Stimulated activated CD8-positive, alpha-beta memory T cell treated with anti-CD3 and anti-CD28 coated beads, Interleukin-15, amount 100 ng/mL, for 48 hours (primary cell): ENCODE results near the gene LRWD1.
"Not testable (repeated sequence)": the region's sequence is repeated elsewhere in the genome, so short reads cannot be mapped to it uniquely, and the experiment has no call there.

Experiments
- DNase-seq, 2 donors: peaks; one replicate each; pipeline ENCODE4 v3.0.0-alpha.2; 2020; ENCODE audit warnings: low read depth in 2 of 2

LRWD1 gene

DNA sequence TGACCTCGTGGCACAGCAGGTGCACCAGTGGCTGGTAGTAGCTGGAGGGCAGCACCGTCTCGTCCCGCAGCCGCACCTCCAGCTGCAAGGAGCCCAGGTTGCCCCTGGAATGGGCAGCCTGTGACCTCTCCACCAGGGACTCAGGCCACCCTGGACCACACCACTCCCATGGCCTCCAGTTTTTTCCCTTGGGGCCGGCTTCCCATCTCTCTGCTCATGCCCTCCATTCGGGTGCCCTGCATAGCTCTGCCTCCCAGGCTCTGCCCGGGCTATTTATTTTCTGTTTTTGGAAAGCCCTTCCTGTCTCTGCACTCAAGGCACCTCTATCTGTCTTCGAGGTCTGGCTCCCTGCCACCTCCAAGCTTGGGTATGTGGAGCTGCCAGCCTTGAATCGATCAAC is 32.1 kb downstream of the LRWD1 start:
- not testable (repeated sequence) for DNase-seq

DNA sequence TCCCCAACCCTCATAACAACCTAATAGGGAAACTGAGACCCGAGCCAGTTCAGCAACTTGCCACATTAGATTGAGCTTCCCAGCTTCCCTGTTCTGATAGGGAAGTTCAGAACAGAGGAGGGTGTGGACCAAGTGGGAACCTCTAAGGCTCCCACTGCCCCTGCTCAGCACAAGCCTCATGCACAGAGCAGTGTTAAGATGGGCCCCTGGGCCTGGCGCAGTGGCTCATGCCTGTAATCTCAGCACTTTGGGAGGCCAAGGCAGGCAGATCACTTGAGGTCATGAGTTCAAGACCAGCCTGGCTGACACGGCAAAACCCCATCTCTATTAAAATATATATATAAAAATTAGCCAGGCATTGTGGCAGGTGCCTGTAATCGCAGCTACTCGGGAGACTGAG is 32.5 kb downstream of the LRWD1 start:
- DNase-seq, result not testable (repeated sequence)

DNA sequence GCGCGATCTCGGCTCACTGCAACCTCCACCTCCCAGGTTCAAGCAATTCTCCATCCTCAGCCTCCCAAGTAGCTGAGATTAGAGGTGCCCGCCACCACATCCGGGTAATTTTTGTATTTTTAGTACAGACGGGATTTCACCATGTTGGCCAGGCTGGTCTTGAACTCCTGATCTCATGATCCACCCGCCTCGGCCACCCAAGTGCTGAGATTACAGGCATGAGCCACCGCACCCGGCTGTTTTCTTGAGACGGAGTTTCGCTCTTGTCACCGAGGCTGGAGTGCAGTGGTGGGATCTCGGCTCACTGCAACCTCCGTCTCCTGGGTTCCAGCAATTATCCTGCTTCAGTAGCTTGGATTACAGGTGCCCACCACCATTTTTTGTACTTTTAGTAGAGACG is 33.5 kb downstream of the LRWD1 start:
- DNase-seq, result not testable (repeated sequence)

DNA sequence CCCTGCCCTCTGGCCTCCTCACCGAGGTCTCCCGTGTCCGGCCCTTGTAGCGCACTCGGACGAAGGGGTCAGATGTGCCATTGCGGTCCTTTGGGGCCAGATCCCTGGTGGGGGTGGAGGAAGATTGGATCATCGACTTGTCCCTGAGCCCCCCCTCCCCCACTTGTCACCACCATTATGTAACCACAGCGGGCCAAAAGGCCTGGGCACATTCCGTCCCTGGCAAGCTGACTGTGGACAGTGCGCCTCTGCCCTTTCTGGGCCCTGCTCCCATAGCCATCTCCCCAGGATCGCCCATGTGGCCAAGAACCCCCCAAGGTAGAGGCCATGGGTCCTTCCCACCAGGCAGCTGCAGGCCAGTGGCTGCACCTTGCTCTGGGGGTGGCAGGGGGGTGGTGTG is 38.4 kb downstream of the LRWD1 start:
- not testable (repeated sequence) for DNase-seq

DNA sequence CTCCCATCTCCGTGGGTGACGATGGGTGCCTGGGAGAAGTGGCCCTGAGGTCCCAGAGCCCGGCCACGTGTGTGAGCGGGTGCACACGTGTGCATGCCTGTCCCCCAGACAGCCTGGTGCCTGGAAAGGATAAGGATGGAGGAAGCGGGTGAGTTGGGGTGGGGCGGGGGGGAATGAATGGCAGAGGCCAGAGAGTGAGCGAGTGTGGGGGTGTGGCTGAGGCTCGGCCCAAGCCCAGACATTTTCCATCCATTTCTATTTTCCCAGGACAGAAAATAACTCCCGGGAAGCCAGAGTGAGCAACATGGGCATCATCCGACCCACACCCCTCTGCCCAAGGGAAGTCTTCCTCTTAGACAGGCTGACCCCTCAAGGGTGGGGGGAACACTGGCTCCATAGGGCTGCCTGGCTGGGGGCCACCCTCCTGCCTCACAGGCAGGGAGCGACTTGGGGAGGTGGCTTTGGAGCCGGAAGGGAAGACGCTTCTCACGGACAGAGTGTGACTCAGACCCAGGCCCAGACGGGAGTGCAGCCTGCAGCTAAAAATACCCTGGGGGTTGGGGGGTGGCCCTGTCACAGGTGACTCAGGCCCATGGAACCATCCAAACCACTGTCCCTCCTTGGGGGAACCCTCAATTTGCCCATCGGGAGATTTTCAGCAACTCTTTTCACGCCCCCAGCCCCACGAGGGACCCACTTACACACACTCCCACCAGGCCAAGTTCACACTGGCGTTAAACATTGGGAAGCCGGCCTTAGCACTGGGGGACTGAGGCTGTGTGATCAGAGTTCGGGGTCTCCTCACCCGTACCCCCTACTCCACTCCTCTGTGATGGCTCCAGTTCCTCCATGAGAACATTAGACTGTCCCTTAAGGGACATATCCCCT is 40.8 kb downstream of the LRWD1 start:
- not testable (repeated sequence) for DNase-seq

DNA sequence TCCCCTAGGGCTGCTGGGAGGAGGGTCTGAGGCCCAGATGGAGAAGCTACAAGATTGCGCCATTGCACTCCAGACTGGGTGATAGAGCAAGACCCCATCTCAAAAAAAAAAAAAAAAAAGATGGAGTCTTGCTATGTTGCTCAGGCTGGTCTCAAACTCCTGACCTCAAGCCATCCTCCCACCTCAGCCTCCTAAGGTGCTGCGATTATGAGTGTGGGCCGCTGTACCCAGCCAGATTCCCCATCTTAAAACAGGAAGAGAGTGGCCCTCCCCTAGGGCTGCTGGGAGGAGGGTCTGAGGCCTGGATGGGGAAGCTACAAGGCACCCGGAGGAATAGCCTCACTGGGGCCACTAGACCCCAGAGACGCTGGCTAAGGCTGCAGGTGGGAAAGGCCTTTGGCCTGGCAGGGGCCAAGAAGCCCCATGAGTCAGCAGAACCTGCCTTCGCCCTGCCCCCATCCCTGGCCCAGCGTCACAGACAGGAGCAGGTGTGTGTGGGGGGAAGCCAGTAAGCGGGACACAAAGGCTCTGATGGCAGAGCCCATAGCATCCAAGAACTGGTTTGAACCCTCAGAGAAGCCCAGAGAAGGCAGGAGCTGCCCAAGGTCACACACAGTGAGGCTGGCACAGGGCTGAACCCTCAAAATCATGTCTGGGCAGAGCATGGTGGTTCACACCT is 42.8 kb downstream of the LRWD1 start:
- not testable (repeated sequence) for DNase-seq

DNA sequence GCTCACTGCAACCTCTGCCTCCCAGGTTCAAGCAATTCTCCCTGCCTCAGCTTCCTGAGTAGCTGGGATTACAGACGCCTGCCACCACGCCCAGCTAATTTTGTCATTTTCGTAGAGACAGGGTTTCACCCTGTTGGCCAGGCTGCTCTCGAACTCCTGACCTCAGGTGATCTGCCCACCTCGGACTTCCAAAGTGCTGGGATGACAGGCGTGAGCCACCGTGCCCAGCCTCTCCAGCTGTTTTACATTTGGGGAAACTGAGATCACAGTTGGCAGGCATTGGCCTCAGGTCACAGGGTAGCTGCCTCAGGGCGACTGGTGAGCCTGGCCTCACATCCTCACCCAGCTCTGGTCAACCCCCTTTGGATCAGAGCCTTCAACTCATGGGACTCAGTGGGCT is 45.8 kb downstream of the LRWD1 start:
- DNase-seq, result not testable (repeated sequence)

DNA sequence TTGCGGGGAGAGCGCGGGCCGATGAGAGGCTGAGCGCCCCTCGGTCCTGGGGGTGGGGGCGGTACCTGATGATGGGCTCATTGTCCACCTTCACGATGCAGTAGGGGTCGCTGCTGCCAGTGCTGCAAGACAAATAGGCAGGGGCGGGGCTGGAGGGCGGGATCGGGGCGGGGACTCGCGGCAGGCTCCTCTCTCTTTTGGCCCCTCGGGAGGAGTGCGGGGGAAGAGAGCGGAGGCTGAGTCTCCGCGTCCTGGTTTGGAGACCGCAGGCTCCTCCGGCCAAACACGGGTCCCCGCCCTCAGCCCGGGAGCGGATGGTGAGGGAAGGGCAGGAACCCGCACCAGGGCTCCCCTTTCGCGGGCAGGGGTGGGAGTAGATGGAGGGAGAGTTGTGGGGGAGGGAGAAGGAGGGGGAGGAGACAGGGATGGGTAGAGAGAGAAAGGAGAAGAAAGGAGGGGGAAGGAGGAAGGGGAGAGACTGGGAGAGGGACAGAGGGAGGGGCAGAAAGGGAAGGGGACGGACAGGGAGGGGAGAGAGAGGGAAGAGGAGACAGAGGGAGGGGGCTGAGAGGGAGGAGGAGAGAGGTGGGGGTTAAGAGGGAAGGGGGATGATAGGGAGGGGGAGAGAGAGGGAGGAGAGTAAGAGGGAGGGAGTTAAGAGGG is 47.2 kb downstream of the LRWD1 start:
- DNase-seq, result not testable (repeated sequence)

DNA sequence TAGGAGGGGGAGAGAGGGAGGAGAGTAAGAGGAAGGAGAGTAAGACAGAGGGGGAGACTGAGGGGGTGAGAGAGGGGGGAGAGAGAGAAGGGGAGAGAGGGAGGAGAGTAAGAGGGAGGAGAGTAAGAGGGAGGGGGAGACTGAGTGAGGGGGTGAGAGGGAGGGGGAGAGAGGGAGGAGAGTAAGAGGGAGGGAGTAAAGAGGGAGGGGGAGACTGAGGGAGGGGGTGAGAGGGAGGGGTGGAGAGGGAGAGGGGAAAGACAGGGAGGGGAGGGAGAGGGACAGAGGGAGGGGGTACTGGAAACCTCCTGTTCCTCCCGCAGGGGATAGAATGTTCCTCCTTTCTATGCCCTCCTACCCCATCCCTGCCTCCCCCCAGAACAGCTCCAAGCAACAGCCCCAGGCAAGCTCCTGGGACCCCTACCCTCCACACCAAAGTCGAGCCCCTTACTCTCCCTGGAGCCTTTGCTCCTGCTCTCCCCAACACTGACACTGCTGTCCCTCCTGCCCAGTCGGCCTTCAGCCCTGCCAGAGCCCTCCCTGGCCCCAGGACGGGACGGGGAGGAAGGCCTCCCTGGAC is 47.9 kb downstream of the LRWD1 start:
- not testable (repeated sequence) for DNase-seq

DNA sequence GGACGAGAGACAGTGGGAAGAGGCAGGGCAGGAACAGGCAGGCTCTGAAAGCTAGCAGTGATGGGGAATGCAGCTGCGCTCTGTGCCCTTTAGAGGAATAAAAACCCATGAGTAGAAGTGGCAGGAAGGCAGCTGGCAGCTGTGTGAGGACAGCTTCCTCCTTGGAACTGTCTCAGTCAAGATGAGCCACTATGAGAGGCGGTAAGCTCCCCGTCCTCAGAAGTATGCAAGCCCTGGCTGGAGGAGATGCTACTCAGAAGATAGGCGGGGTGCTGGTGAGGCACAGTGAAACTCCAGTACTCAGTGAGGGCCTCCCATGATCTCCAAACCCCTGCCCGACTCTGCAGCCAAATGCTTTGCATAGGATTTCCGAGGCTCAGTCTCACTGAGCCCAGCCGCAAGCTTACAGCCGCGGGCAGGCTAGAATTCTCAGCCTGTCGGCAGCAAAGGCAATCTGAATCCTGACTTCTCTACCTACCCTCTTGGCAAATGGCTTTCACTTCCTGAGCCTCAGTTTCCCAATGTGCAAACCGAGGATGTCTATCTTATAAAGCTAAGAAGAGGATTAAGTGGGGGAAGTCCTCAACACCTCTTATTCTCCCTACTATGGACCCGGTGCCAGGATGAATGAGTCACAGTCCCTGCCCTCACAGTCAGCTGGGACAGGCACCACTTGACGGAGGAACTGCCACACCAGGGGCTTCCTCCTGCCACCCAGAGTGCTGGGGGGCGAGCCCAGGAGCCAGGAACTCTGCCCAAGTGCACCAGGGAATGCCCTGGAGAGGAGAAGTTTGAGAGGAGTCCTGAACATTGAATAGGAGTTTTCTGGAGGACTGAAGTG is 50.3 kb downstream of the LRWD1 start:
- not testable (repeated sequence) for DNase-seq

DNA sequence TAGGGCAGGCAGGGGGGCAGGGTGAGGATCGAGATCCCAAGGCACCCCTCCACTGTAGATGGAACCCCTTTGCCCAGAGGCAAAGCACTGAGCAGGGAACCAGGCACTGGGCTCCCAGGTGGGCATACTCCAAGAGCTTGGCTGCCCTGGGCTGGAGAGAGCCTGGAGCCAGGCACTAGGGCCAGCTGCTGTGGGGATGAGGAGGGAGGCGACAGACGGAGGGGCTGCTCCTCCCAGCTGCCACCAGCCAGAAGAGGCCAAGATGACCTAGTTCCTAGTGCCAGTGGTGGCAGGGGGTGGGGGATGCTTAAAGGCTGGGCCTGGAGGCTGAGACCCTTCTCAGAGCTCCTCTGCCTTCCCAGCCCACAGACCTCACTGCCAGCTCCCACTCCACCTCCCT is 51.1 kb downstream of the LRWD1 start:
- not testable (repeated sequence) for DNase-seq

DNA sequence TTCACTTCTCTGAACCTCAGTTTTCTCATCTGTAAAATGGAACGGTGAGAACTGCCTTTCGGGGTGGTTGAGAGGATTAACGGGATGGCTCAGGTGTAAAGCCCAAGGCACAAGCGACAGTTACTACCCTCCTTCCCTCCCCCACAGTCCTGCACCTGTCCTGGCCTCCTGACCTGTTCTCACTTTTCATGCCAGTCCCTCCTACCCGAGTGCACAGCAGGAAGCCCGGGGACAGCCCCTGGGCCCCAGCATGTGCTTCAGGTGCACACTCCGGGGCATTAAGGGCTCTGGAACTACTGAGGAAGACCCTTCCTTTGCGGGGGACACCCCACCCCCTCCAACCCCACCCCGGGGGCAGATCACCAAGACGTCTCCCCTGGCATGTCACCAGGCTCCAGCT is 52.2 kb downstream of the LRWD1 start:
- not testable (repeated sequence) for DNase-seq

DNA sequence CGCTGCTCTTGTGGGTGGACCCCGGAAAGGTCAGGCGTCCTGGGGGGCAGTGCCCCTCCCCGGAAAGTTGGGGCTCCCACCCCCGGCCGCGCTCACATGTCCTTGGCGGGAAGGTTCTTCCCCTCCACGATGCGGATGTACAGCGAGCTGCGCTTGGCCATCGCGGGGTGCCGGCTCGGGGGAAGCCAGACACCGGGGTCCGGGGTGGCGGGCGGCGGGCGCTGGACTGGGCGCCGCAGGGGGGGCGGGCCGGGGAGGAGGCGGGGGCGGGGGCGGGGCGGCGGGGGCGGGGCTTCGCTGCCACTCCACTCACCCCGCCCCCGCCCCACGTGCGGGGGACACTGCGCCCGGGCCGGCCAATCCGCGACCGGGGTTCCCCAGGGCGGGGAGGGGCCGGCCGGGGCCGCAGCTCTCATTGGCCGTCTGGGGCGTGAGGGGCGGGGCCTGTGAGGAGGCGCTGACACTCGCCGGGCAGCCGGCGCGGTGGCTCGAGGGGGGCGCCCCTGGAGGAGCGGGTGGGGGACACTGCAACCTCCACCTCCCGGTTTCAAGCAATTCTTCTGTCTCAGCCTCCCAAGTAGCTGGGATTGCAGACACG is 52.9 kb downstream of the LRWD1 start, which contains the start of gene RASA4B:
Gene RASA4B, minus strand, starts transcription at position 228 of the 598 bp plus-strand sequence. Its CDS starts 67 bp downstream, at position 161.
- not testable (repeated sequence) for DNase-seq

DNA sequence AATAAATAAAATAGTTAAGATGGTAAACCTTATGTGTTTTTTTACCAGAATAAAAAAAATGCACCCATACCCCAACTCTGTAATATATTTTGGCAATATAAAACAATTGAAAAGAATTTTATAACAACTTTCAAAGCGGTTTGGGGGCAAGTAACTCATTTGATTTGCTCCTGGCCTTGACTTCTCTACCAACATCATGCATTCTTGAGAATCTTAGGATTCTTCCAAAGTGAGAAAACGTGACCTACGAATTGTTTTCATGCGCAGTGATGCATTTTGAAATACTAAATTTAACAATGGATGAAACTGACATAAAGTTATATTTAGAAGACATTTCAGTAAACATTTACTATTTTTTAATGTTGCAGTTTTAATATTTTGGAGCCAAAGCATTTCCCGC is 56.0 kb downstream of the LRWD1 start:
- not testable (repeated sequence) for DNase-seq
